ENCODE measurements around the gene MARCHF10.

MARCHF10 gene

GRCh38 chr17:62753562-62753961 lies 54.6 kb downstream of the MARCHF10 start:
- no peak for DNase-seq (ENCODE audit: low read depth in 2 of 2)

GRCh38 chr17:62751060-62751691 lies 56.9 kb downstream of the MARCHF10 start:
- no peak for DNase-seq (ENCODE audit: low read depth in 2 of 2)

GRCh38 chr17:62750631-62751051 lies 57.5 kb downstream of the MARCHF10 start:
- no peak for DNase-seq (ENCODE audit: low read depth in 2 of 2)

GRCh38 chr17:62749926-62750325 lies 58.2 kb downstream of the MARCHF10 start:
- no peak for DNase-seq (ENCODE audit: low read depth in 2 of 2)

- DNase-seq (ENCODE audit: low read depth in 2 of 2), result no peak
Observed at GRCh38 chr17:62746941-62747340, 61.2 kb downstream of the MARCHF10 start.

GRCh38 chr17:62745806-62746205 lies 62.3 kb downstream of the MARCHF10 start:
- DNase-seq (ENCODE audit: low read depth in 2 of 2), result no peak

GRCh38 chr17:62744259-62744658 lies 63.9 kb downstream of the MARCHF10 start:
- no peak for DNase-seq (ENCODE audit: low read depth in 2 of 2)

- no peak for DNase-seq (ENCODE audit: low read depth in 2 of 2)
Observed at GRCh38 chr17:62741290-62741689, 66.8 kb downstream of the MARCHF10 start.

- DNase-seq (ENCODE audit: low read depth in 2 of 2), result no peak
Observed at GRCh38 chr17:62739645-62740388, 68.3 kb downstream of the MARCHF10 start.

- no peak for DNase-seq (ENCODE audit: low read depth in 2 of 2)
Observed at GRCh38 chr17:62738281-62738680, 69.8 kb downstream of the MARCHF10 start.

GRCh38 chr17:62737513-62737912 lies 70.6 kb downstream of the MARCHF10 start:
- DNase-seq (ENCODE audit: low read depth in 2 of 2), result no peak

GRCh38 chr17:62735044-62735651 lies 73.0 kb downstream of the MARCHF10 start:
- DNase-seq (ENCODE audit: low read depth in 2 of 2), result no peak

GRCh38 chr17:62732125-62732524 lies 76.0 kb downstream of the MARCHF10 start:
- DNase-seq (ENCODE audit: low read depth in 2 of 2), result no peak

- DNase-seq (ENCODE audit: low read depth in 2 of 2), result no peak
Observed at GRCh38 chr17:62727916-62728672, 80.0 kb downstream of the MARCHF10 start.

GRCh38 chr17:62725791-62726249 lies 82.3 kb downstream of the MARCHF10 start:
- DNase-seq (ENCODE audit: low read depth in 2 of 2), result no peak

- DNase-seq (ENCODE audit: low read depth in 2 of 2), result peak; percentile 25 to 37
Observed at GRCh38 chr17:62724398-62725146, 83.5 kb downstream of the MARCHF10 start.

GRCh38 chr17:62723842-62724241 lies 84.3 kb downstream of the MARCHF10 start:
- DNase-seq (ENCODE audit: low read depth in 2 of 2), result no peak

- DNase-seq (ENCODE audit: low read depth in 2 of 2), result no peak
Observed at GRCh38 chr17:62722625-62723024, 85.5 kb downstream of the MARCHF10 start.

GRCh38 chr17:62720126-62720850 lies 87.8 kb downstream of the MARCHF10 start:
- no peak for DNase-seq (ENCODE audit: low read depth in 2 of 2)

GRCh38 chr17:62719586-62719985 lies 88.5 kb downstream of the MARCHF10 start:
- no peak for DNase-seq (ENCODE audit: low read depth in 2 of 2)

- no peak for DNase-seq (ENCODE audit: low read depth in 2 of 2)
Observed at GRCh38 chr17:62718429-62718828, 89.7 kb downstream of the MARCHF10 start.

All from stimulated activated CD8-positive, alpha-beta memory T cell treated with anti-CD3 and anti-CD28 coated beads, Interleukin-7, amount 100 ng/mL, for 1 hour (primary cell).